ENCODE measurements around the gene QRSL1. TPM values are rescaled to one million over a fixed set of nuclear protein-coding genes. Genes with fewer than 3 reads are reported as not detected.

The QRSL1 gene
- total RNA-seq, 1 donor from 2014 or later = 10.9 TPM

GRCh38 chr6:106611030-106611429, 18.3 kb upstream of the QRSL1 start:
- no peaks in the 10 kb centered on the region for H3K9me3 Mint-ChIP-seq (ENCODE audit: unreplicated experiment)
- H3K4me3 Mint-ChIP-seq (ENCODE audit: unreplicated experiment) = no peak overlapping the region
- peaks cover 6% of the 10 kb centered on the region for H3K4me1 Mint-ChIP-seq (ENCODE audit: unreplicated experiment)
- no peaks in the 10 kb centered on the region for H3K36me3 Mint-ChIP-seq (ENCODE audit: low read depth, unreplicated experiment)
- no peak for DNase-seq (ENCODE audit: low spot score)
- H3K27me3 Mint-ChIP-seq (ENCODE audit: unreplicated experiment) = no peaks in the 10 kb centered on the region
- H3K27ac Mint-ChIP-seq (ENCODE audit: unreplicated experiment) = no peak overlapping the region
- TF ChIP-seq, protein P1, sequence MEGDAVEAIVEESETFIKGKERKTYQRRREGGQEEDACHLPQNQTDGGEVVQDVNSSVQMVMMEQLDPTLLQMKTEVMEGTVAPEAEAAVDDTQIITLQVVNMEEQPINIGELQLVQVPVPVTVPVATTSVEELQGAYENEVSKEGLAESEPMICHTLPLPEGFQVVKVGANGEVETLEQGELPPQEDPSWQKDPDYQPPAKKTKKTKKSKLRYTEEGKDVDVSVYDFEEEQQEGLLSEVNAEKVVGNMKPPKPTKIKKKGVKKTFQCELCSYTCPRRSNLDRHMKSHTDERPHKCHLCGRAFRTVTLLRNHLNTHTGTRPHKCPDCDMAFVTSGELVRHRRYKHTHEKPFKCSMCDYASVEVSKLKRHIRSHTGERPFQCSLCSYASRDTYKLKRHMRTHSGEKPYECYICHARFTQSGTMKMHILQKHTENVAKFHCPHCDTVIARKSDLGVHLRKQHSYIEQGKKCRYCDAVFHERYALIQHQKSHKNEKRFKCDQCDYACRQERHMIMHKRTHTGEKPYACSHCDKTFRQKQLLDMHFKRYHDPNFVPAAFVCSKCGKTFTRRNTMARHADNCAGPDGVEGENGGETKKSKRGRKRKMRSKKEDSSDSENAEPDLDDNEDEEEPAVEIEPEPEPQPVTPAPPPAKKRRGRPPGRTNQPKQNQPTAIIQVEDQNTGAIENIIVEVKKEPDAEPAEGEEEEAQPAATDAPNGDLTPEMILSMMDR (IDR thresholded peaks at IDR 0.05; ENCODE audit: unreplicated experiment) = no peak

DNA sequence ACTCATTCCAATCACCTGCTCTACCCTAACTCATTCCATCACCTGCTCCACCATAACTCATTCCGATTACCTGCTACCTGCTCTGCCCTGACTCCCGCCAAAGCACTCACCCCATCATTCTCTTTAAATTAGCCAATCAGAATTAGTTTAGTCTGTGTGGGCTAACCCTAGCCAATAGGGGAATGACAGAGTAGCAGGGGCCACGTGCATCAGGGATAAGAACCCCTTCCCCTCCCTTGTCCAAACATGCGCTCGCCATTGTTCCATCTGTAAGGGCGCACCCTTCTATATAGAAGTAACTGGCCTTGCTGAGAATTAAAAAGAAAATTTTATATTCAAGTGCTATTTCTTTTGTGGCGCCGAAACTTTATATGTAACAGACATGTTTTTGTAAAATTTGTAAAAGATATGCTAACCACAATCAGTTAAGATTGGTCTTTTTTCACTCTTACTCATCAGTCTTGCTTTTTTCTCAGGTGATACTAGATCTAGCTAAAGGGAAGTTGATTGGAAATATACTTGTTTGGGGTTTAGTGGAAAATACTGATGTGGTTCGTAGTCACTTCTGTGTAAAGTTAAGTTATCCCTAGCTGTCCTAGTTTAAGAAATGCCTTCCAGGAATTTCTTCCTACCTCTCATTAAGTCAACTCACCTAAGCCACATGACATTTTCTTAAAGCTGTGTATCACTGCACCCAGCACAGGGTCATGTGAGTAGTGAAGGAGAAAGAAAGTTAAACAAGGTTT, 16.5 kb upstream of the QRSL1 start:
- H3K36me3 Mint-ChIP-seq (ENCODE audit: low read depth, unreplicated experiment) = no peaks in the 10 kb centered on the region
- no peak overlapping the region for H3K27ac Mint-ChIP-seq (ENCODE audit: unreplicated experiment)
- no peak overlapping the region for H3K4me3 Mint-ChIP-seq (ENCODE audit: unreplicated experiment)
- H3K4me1 Mint-ChIP-seq (ENCODE audit: unreplicated experiment) = peaks cover 6% of the 10 kb centered on the region
- H3K9me3 Mint-ChIP-seq (ENCODE audit: unreplicated experiment) = no peaks in the 10 kb centered on the region
- TF ChIP-seq, protein P1 (IDR thresholded peaks at IDR 0.05; ENCODE audit: unreplicated experiment) = no peak
- H3K27me3 Mint-ChIP-seq (ENCODE audit: unreplicated experiment) = no peaks in the 10 kb centered on the region
- no peak for DNase-seq (ENCODE audit: low spot score)

GRCh38 chr6:106613590-106613989, 15.8 kb upstream of the QRSL1 start:
- Mint-ChIP-seq H3K9me3 (ENCODE audit: unreplicated experiment) (no peaks in the 10 kb centered on the region), H3K27ac (ENCODE audit: unreplicated experiment) (no peak overlapping the region), H3K36me3 (ENCODE audit: low read depth, unreplicated experiment) (no peaks in the 10 kb centered on the region), H3K4me1 (ENCODE audit: unreplicated experiment) (peaks cover 6% of the 10 kb centered on the region), H3K27me3 (ENCODE audit: unreplicated experiment) (no peaks in the 10 kb centered on the region), H3K4me3 (ENCODE audit: unreplicated experiment) (no peak overlapping the region)
- DNase-seq (ENCODE audit: low spot score) = no peak
- TF ChIP-seq, protein P1 (IDR thresholded peaks at IDR 0.05; ENCODE audit: unreplicated experiment) = no peak

GRCh38 chr6:106614166-106614565, 15.2 kb upstream of the QRSL1 start:
- no peak for DNase-seq (ENCODE audit: low spot score)
- Mint-ChIP-seq H3K4me3 (ENCODE audit: unreplicated experiment) (no peak overlapping the region), H3K36me3 (ENCODE audit: low read depth, unreplicated experiment) (no peaks in the 10 kb centered on the region), H3K9me3 (ENCODE audit: unreplicated experiment) (no peaks in the 10 kb centered on the region), H3K27me3 (ENCODE audit: unreplicated experiment) (no peaks in the 10 kb centered on the region), H3K4me1 (ENCODE audit: unreplicated experiment) (peaks cover 6% of the 10 kb centered on the region), H3K27ac (ENCODE audit: unreplicated experiment) (no peak overlapping the region)
- TF ChIP-seq, protein P1 (IDR thresholded peaks at IDR 0.05; ENCODE audit: unreplicated experiment) = no peak

GRCh38 chr6:106614592-106615257, 14.7 kb upstream of the QRSL1 start:
- TF ChIP-seq, protein P1 (IDR thresholded peaks at IDR 0.05; ENCODE audit: unreplicated experiment) = no peak
- no peak for DNase-seq (ENCODE audit: low spot score)
- Mint-ChIP-seq H3K27ac (ENCODE audit: unreplicated experiment) (no peak overlapping the region), H3K9me3 (ENCODE audit: unreplicated experiment) (no peaks in the 10 kb centered on the region), H3K4me3 (ENCODE audit: unreplicated experiment) (no peak overlapping the region), H3K27me3 (ENCODE audit: unreplicated experiment) (no peaks in the 10 kb centered on the region), H3K4me1 (ENCODE audit: unreplicated experiment) (peaks cover 6% of the 10 kb centered on the region), H3K36me3 (ENCODE audit: low read depth, unreplicated experiment) (no peaks in the 10 kb centered on the region)

Measured in endothelial cell (in vitro differentiated cells).